Measurements from ENCODE around the gene RBMX. TPM values are rescaled to one million over a fixed set of nuclear protein-coding genes. Genes with fewer than 3 reads are reported as not detected.
"Not testable (repeated sequence)": the region's sequence is repeated elsewhere in the genome, so short reads cannot be mapped to it uniquely, and the experiment has no call there.

Gene RBMX
- total RNA-seq, 4 donors from 2014 or later, result 158 to 329 (median 317) TPM

- no peaks in the 10 kb centered on the region for H3K9me3 ChIP-seq
- H3K27ac ChIP-seq, result no peak overlapping the region
- WGBS, 2 donors (ENCODE audit: low coverage in 1 of 2), result 100% methylated on average over 1 of the region's 3 CpGs; no CpG with 5 or more reads in 1 of the 2 donors
- H3K4me1 ChIP-seq, result no peaks in the 10 kb centered on the region
- no peaks in the 10 kb centered on the region for H3K36me3 ChIP-seq
- H3K4me3 ChIP-seq, result no peak overlapping the region
- no peak for ATAC-seq
- TF ChIP-seq EP300 (IDR thresholded peaks at IDR 0.05) (no peak), CTCF (IDR thresholded peaks at IDR 0.05) (no peak), POLR2AphosphoS5 (IDR thresholded peaks at IDR 0.05) (no peak), POLR2A (IDR thresholded peaks at IDR 0.05) (no peak)
- H3K27me3 ChIP-seq, result no peaks in the 10 kb centered on the region
Observed at GRCh38 chrX:136892412-136892811, 11.9 kb upstream of the RBMX start.

GRCh38 chrX:136890596-136890995, 10.1 kb upstream of the RBMX start:
- not testable (repeated sequence) for ATAC-seq, H3K4me3 ChIP-seq, H3K27me3 ChIP-seq, H3K27ac ChIP-seq, H3K4me1 ChIP-seq, H3K9me3 ChIP-seq, H3K36me3 ChIP-seq
- 82 to 100% methylated on average over 1 to 3 of the region's 6 CpGs for WGBS, 2 donors (ENCODE audit: low coverage in 1 of 2)

- no peak overlapping the region for H3K27ac ChIP-seq
- H3K27me3 ChIP-seq, result no peaks in the 10 kb centered on the region
- no peak overlapping the region for H3K4me3 ChIP-seq
- ATAC-seq, result no peak
- H3K4me1 ChIP-seq, result no peaks in the 10 kb centered on the region
- 96% methylated on average over 7 of the region's 7 CpGs; no CpG with 5 or more reads in 1 of the 2 donors for WGBS, 2 donors (ENCODE audit: low coverage in 1 of 2)
- TF ChIP-seq POLR2A (IDR thresholded peaks at IDR 0.05), result no peak
- TF ChIP-seq CTCF (IDR thresholded peaks at IDR 0.05), result no peak
- no peak for TF ChIP-seq POLR2AphosphoS5 (IDR thresholded peaks at IDR 0.05)
- no peaks in the 10 kb centered on the region for H3K9me3 ChIP-seq
- H3K36me3 ChIP-seq, result no peaks in the 10 kb centered on the region
Observed at GRCh38 chrX:136889269-136889668, 8.7 kb upstream of the RBMX start.

GRCh38 chrX:136880003-136880451, 498 bp downstream of the RBMX start:
- Histone ChIP-seq H3K9me3 (no peaks in the 10 kb centered on the region), H3K4me1 (peaks cover 0 to 30% (median 0%) of the 10 kb centered on the region in 3 donors), H3K36me3 (peaks cover 0 to 33% of the 10 kb centered on the region in 2 donors), H3K4me3 (peak overlapping the region; percentile 78 to 91), H3K27me3 (no peaks in the 10 kb centered on the region), H3K27ac (peak overlapping the region; percentile 91 to 97 (median 94))
- no peak for TF ChIP-seq POLR2A (IDR thresholded peaks at IDR 0.05)
- TF ChIP-seq EP300 (IDR thresholded peaks at IDR 0.05), result no peak
- no peak for TF ChIP-seq CTCF (IDR thresholded peaks at IDR 0.05)
- TF ChIP-seq POLR2AphosphoS5 (IDR thresholded peaks at IDR 0.05), result no peak
- WGBS, 2 donors (ENCODE audit: low coverage in 1 of 2), result 0 to 18% methylated on average over 9 to 12 of the region's 32 CpGs
- ATAC-seq, result peak; percentile 29

GRCh38 chrX:136879001-136879687, 1.4 kb downstream of the RBMX start:
- ATAC-seq, result no peak
- TF ChIP-seq EP300 (IDR thresholded peaks at IDR 0.05) (no peak), POLR2A (IDR thresholded peaks at IDR 0.05) (no peak), CTCF (IDR thresholded peaks at IDR 0.05) (no peak), POLR2AphosphoS5 (IDR thresholded peaks at IDR 0.05) (no peak)
- Histone ChIP-seq H3K27ac (peak overlapping the region; percentile 91 to 97 (median 94)), H3K4me1 (peaks cover 0 to 30% (median 0%) of the 10 kb centered on the region in 3 donors), H3K9me3 (no peaks in the 10 kb centered on the region), H3K27me3 (no peaks in the 10 kb centered on the region), H3K4me3 (peak overlapping the region; percentile 78 to 91), H3K36me3 (peaks cover 0 to 42% of the 10 kb centered on the region in 2 donors)
- WGBS, 2 donors (ENCODE audit: low coverage in 1 of 2), result 0 to 35% methylated on average over 9 of the region's 10 CpGs
